IMR-90 (cell line): ENCODE data around the gene DKK3. TPM values are rescaled to one million over a fixed set of nuclear protein-coding genes. Genes with fewer than 3 reads are reported as not detected.

Source experiments
- ATAC-seq: fragments of 200-7000 bp; cut with Tn5 transposase; 2 replicates; pipeline ENCODE4 v1.9.1; 2020; ENCODE audit warnings: low read depth, mild to moderate bottlenecking, moderate library complexity
- BruUV-seq: library from RNA; stranded (reverse); fragments of 400-500 nt; replicated peaks from 2 replicates; lab custom pipeline; 2021; lab: Mats Ljungman, UMichigan
- CTCF ChIA-PET: fragments of 300-600 bp; formaldehyde crosslinking; extraction: SDS; loops from one replicate; lab custom pipeline; 2021; ENCODE audit warnings: antibody characterized with exemption; lab: Yijun Ruan, JAX
- POLR2A ChIA-PET: fragments of 300-600 bp; sonication (Branson Sonifier 250); formaldehyde crosslinking; loops from one replicate; lab custom pipeline; 2022; ENCODE audit warnings: antibody characterized with exemption; ENCODE audit not compliant: unreplicated experiment; lab: Charles Lee
- DNase-seq: peaks from one replicate; pipeline ENCODE4 v3.0.0; 2013
- H2AFZ ChIP-seq: replicated peaks from 2 replicates; pipeline ENCODE3; 2013; ENCODE audit warnings: low read length, mild to moderate bottlenecking; ENCODE audit not compliant: poor library complexity
- H2AK5ac ChIP-seq: 2 replicates; pipeline ENCODE4 v1.6.1; 2013; ENCODE audit warnings: low read depth, low read length, inconsistent platforms
- H2AK9ac ChIP-seq: replicated peaks from 2 replicates; pipeline ENCODE3; 2013; ENCODE audit warnings: mild to moderate bottlenecking, low read depth, low read length, moderate library complexity; ENCODE audit not compliant: poor library complexity
- H2BK120ac ChIP-seq: 2 replicates; pipeline ENCODE4 v1.6.1; 2013; ENCODE audit warnings: low read depth, low read length, inconsistent platforms
- H2BK15ac ChIP-seq: 3 replicates; pipeline ENCODE4 v1.6.1; 2013; ENCODE audit warnings: low read depth, low read length, inconsistent platforms
- H2BK20ac ChIP-seq: 2 replicates; pipeline ENCODE4 v1.6.1; 2013; ENCODE audit warnings: low read depth, mild to moderate bottlenecking, inconsistent platforms, low read length, moderate library complexity
- H2BK5ac ChIP-seq: 2 replicates; pipeline ENCODE4 v1.6.1; 2013; ENCODE audit warnings: mild to moderate bottlenecking, low read depth, low read length, inconsistent platforms; ENCODE audit not compliant: poor library complexity, severe bottlenecking
- H3K14ac ChIP-seq: replicated peaks from 2 replicates; pipeline ENCODE4 v1.6.1; 2013; ENCODE audit warnings: low read depth, low read length, inconsistent platforms
- H3K18ac ChIP-seq: 2 replicates; pipeline ENCODE4 v1.6.1; 2013; ENCODE audit warnings: low read depth, low read length, control low read depth
- H3K23ac ChIP-seq: 2 replicates; pipeline ENCODE4 v1.6.1; 2013; ENCODE audit warnings: low read depth, low read length, inconsistent platforms
- H3K27ac ChIP-seq: 2 replicates; pipeline ENCODE4 v1.5.1; 2013; ENCODE audit warnings: mild to moderate bottlenecking, control low read depth, low read length; ENCODE audit not compliant: insufficient read depth
- H3K27me3 ChIP-seq: 2 replicates; pipeline ENCODE4 v1.6.1; 2013; ENCODE audit warnings: low read length; ENCODE audit not compliant: control insufficient read depth, insufficient read depth
- H3K36me3 ChIP-seq: 2 replicates; pipeline ENCODE4 v1.6.1; 2013; ENCODE audit warnings: low read length, mixed read lengths; ENCODE audit not compliant: control insufficient read depth, insufficient read depth
- H3K4ac ChIP-seq: 2 replicates; pipeline ENCODE4 v1.6.1; 2013; ENCODE audit warnings: low read depth, low read length, inconsistent platforms
- H3K4me1 ChIP-seq: 2 replicates; pipeline ENCODE4 v1.6.1; 2013; ENCODE audit warnings: low read length, mixed read lengths; ENCODE audit not compliant: control insufficient read depth, insufficient read depth
- H3K4me2 ChIP-seq: 2 replicates; pipeline ENCODE4 v1.6.1; 2013; ENCODE audit warnings: low read depth, mild to moderate bottlenecking, control low read depth, low read length, moderate library complexity
- H3K4me3 ChIP-seq: 2 replicates; pipeline ENCODE4 v1.5.1; 2013; ENCODE audit warnings: low read depth, mild to moderate bottlenecking, control low read depth, low read length, moderate library complexity; ENCODE audit not compliant: insufficient read depth
- H3K56ac ChIP-seq: 2 replicates; pipeline ENCODE4 v1.6.1; 2013; ENCODE audit warnings: low read length, inconsistent platforms; ENCODE audit not compliant: insufficient read depth; ENCODE audit errors: extremely low read depth
- H3K79me1 ChIP-seq, 2 experiments: 2 replicates each; pipeline ENCODE4 v1.6.1; 2013; ENCODE audit warnings: low read length in 2 of 2, inconsistent platforms in 1 of 2, low read depth in 1 of 2
- H3K9ac ChIP-seq: 2 replicates; pipeline ENCODE4 v1.6.1; 2013; ENCODE audit warnings: low read depth, low read length, control low read depth
- H3K9me1 ChIP-seq: 2 replicates; pipeline ENCODE4 v1.6.1; 2013; ENCODE audit warnings: low read length, inconsistent platforms; ENCODE audit not compliant: insufficient read depth
- H3K9me3 ChIP-seq: 2 replicates; pipeline ENCODE4 v1.6.1; 2013; ENCODE audit warnings: low read length; ENCODE audit not compliant: control insufficient read depth, insufficient read depth
- H4K20me1 ChIP-seq: 2 replicates; pipeline ENCODE4 v1.6.1; 2013; ENCODE audit warnings: low read length, inconsistent platforms; ENCODE audit not compliant: insufficient read depth
- H4K5ac ChIP-seq: 2 replicates; pipeline ENCODE4 v1.6.1; 2013; ENCODE audit warnings: mild to moderate bottlenecking, low read depth, low read length, control low read depth
- H4K8ac ChIP-seq, 2 experiments: 2 replicates each; pipeline ENCODE4 v1.6.1; 2013; ENCODE audit warnings: low read depth in 2 of 2, low read length in 2 of 2, control low read depth in 1 of 2, inconsistent platforms in 1 of 2
- H4K91ac ChIP-seq: 2 replicates; pipeline ENCODE4 v1.6.1; 2013; ENCODE audit warnings: low read depth, low read length, inconsistent platforms; ENCODE audit not compliant: insufficient read depth
- CHD1 ChIP-seq: IDR thresholded peaks from 2 replicates; pipeline ENCODE4 v1.6.1; 2012; ENCODE audit warnings: low read depth, low read length, improper control_type of control experiment
- CTCF ChIP-seq: conservative IDR thresholded peaks from 2 replicates; pipeline ENCODE4 v1.5.1; 2012; ENCODE audit warnings: mild to moderate bottlenecking, low read depth, low read length, improper control_type of control experiment
- ELK1 ChIP-seq: fragments of 150-350 bp; IDR thresholded peaks from 2 replicates; pipeline ENCODE4 v1.6.1; 2016; ENCODE audit warnings: low read depth, mild to moderate bottlenecking, low read length, moderate library complexity, borderline replicate concordance
- FOS ChIP-seq: fragments of 150-350 bp; IDR thresholded peaks from 2 replicates; pipeline ENCODE4 v1.6.1; 2016; ENCODE audit warnings: low read depth, low read length
- MAZ ChIP-seq: IDR thresholded peaks from 2 replicates; pipeline ENCODE4 v1.6.1; 2012; ENCODE audit warnings: low read depth, mild to moderate bottlenecking, low read length, improper control_type of control experiment, moderate library complexity, borderline replicate concordance
- WGBS, 2 experiments: methylation state at CpG; one replicate each; pipeline versions ENCODE4 v1.1.5 to v1.1.7; 2013; ENCODE audit warnings: missing lambda C conversion rate in 2 of 2; ENCODE audit not compliant: insufficient read length in 1 of 2; ENCODE audit errors: extremely low coverage in 2 of 2; 5-methylcytosine and 5-hydroxymethylcytosine counted together
- dilution Hi-C: fragments of 300-500 bp; cut with HindIII; formaldehyde crosslinking; loops from one replicate; pipeline ENCODE4 v1.14.3; 2018; ENCODE audit warnings: low sequenced_read_pairs; ENCODE audit not compliant: unreplicated experiment
- in situ Hi-C: fragments of 300-500 bp; cut with MboI; formaldehyde crosslinking; loops from 3 replicates; pipeline ENCODE4 v1.14.3; 2019; ENCODE audit warnings: low sequenced_read_pairs, inconsistent platforms, mixed read lengths
- intact Hi-C: fragments of 100-400 bp; cut with micrococcal nuclease; formaldehyde crosslinking; loops from 2 replicates; pipeline ENCODE4 v1.10.0; 2022
- polyA plus RNA-seq, 3 experiments: library from polyadenylated mRNA; depleted of rRNA; stranded (reverse); fragments of >200 nt; gene quantifications; 2 replicates each; pipeline ENCODE4 v1.2.3, GENCODE V29; 2012; ENCODE audit warnings: low replicate concordance in 1 of 3
- total RNA-seq: library from RNA; depleted of rRNA; stranded (reverse); fragments of >200 nt; gene quantifications from 2 replicates; pipeline ENCODE4 v1.2.3, GENCODE V29; 2012

DKK3 gene
- total and polyA plus RNA-seq, 2 of the 4 experiments (the other 2 are of a cell fraction): 453 to 964 TPM

GRCh38 chr11:11965656-11966353, 42.6 kb downstream of the DKK3 start:
- ChIA-PET CTCF (interaction anchor here (1.6 kb wide), 1 partner anchor 11 kb away, joined by 6 read pairs; no protein-coding TSS in a partner anchor), POLR2A (no interaction called here)
- no peak overlapping the region for H3K9ac ChIP-seq
- H2AK5ac ChIP-seq: no peak overlapping the region
- dilution Hi-C loops: no loop called here
- no peak overlapping the region for H2BK20ac ChIP-seq
- H3K4me1 ChIP-seq: no peaks in the 10 kb centered on the region
- H3K9me1 ChIP-seq: peaks cover 11% of the 10 kb centered on the region; the same call in 1 of the 2 replicates
- H2BK15ac ChIP-seq: no peak overlapping the region
- 100% methylated on average over 4 of the region's 10 CpGs; no CpG with 5 or more reads in 1 of the 2 experiments for WGBS, 2 experiments
- DNase-seq (no peak), ATAC-seq (no peak)
- no peak overlapping the region for H2AFZ ChIP-seq
- no peak overlapping the region for H4K5ac ChIP-seq
- 0 out of 2 replicates have a peak, but pooled peaks cover 6% of the 10 kb centered on the region for H4K20me1 ChIP-seq
- H2BK5ac ChIP-seq: no peak overlapping the region
- no peak overlapping the region for H4K8ac ChIP-seq
- H2AK9ac ChIP-seq: no peak overlapping the region
- no TSS peak for BruUV-seq
- peaks cover 24 to 64% of the 10 kb centered on the region in 2 experiments for H3K79me1 ChIP-seq
- H3K27me3 ChIP-seq: no peaks in the 10 kb centered on the region
- H3K56ac ChIP-seq: no peak overlapping the region
- H3K18ac ChIP-seq: no peak overlapping the region
- no peak overlapping the region; the same call in 1 of the 2 replicates for H3K4ac ChIP-seq
- in situ Hi-C loops: no loop called here
- H3K14ac ChIP-seq: no peak overlapping the region
- H3K27ac ChIP-seq: no peak overlapping the region
- no peak for TF ChIP-seq MAZ
- TF ChIP-seq ELK1: no peak
- TF ChIP-seq CTCF: no peak
- no peak for TF ChIP-seq CHD1
- no peak for TF ChIP-seq FOS
- H3K36me3 ChIP-seq: peaks cover 58% of the 10 kb centered on the region
- intact Hi-C loops: no loop called here
- no peak overlapping the region for H3K4me2 ChIP-seq
- no peak overlapping the region for H3K4me3 ChIP-seq
- H2BK120ac ChIP-seq: no peak overlapping the region
- H3K9me3 ChIP-seq: no peaks in the 10 kb centered on the region
- no peak overlapping the region for H4K91ac ChIP-seq
- H3K23ac ChIP-seq: no peak overlapping the region
